Measurements from ENCODE around the gene PPIA. TPM values are rescaled to one million over a fixed set of nuclear protein-coding genes. Genes with fewer than 3 reads are reported as not detected.
A peak's percentile ranks its signal among the peaks of the same experiment; 100 is the strongest.

The PPIA gene
- total RNA-seq, 1 experiment from 2014 or later = 2,409 TPM

- H4K20me1 ChIP-seq (ENCODE audit: control insufficient read depth, insufficient read depth, insufficient read length) = no peaks in the 10 kb centered on the region
- Mint-ChIP-seq H3K27me3 (ENCODE audit: low read depth) (no peaks in the 10 kb centered on the region), H3K4me1 (no peaks in the 10 kb centered on the region), H3K27ac (peak overlapping the region in 1 of 3 experiments; percentile 46; a peak in 1 of 7 replicates), H3K4me3 (no peak overlapping the region), H3K36me3 (ENCODE audit: insufficient read depth in 1 of 3, low read depth in 3 of 3) (0 out of 7 replicates have a peak, but pooled peaks cover 0 to 4% (median 0%) of the 10 kb centered on the region in 3 experiments), H3K9me3 (no peaks in the 10 kb centered on the region)
- no peak overlapping the region for H2BK12ac ChIP-seq (ENCODE audit: insufficient read length, low read depth, low read length)
- H3K23ac ChIP-seq (ENCODE audit: insufficient read length, low read depth, low read length) = no peak overlapping the region
- no peak overlapping the region for H3K4me2 ChIP-seq (ENCODE audit: insufficient read depth, insufficient read length, low read length)
- no peak overlapping the region for H3K27ac ChIP-seq (ENCODE audit: insufficient read length, low read depth, low read length)
- H3K23me2 ChIP-seq (ENCODE audit: insufficient read length, low read depth, low read length, poor library complexity, severe bottlenecking) = no peaks in the 10 kb centered on the region
- H2BK120ac ChIP-seq (ENCODE audit: low read depth, low read length, poor library complexity, severe bottlenecking) = no peak overlapping the region
- no peak overlapping the region for H3K14ac ChIP-seq (ENCODE audit: insufficient read depth, low read length)
- no peaks in the 10 kb centered on the region for H3K4me1 ChIP-seq (ENCODE audit: insufficient read depth, low read length)
- H2AFZ ChIP-seq (ENCODE audit: low read length) = no peak overlapping the region
- no peak overlapping the region for H2BK15ac ChIP-seq (ENCODE audit: low read depth, low read length)
- no peak overlapping the region for H3K4ac ChIP-seq (ENCODE audit: low read depth, low read length)
- no peaks in the 10 kb centered on the region for H3K27me3 ChIP-seq (ENCODE audit: insufficient read depth, low read length)
- WGBS (ENCODE audit: extremely low coverage, insufficient read length, low lambda C conversion rate) = no CpG with 5 or more reads among the region's 4 CpGs
- H3K9ac ChIP-seq (ENCODE audit: extremely low read depth, insufficient read length, low read length) = no peak overlapping the region
- no peak overlapping the region for H2BK5ac ChIP-seq (ENCODE audit: insufficient read length, low read length)
- H3K79me1 ChIP-seq (ENCODE audit: insufficient read depth, low read depth, low read length, poor library complexity, severe bottlenecking) = no peaks in the 10 kb centered on the region
- no peak overlapping the region for H3K56ac ChIP-seq (ENCODE audit: insufficient read length, low read depth, low read length)
- no peak overlapping the region for H3T11ph ChIP-seq (ENCODE audit: low read length)
- no peaks in the 10 kb centered on the region for H3K9me3 ChIP-seq (ENCODE audit: control insufficient read depth, low read depth, low read length)
- H2AK5ac ChIP-seq (ENCODE audit: insufficient read length, low read length) = no peak overlapping the region
- TF ChIP-seq CTCF (conservative IDR thresholded peaks at IDR 0.05) = no peak
- DNase-seq = no peak
- H3K79me2 ChIP-seq (ENCODE audit: insufficient read depth, low read length) = no peaks in the 10 kb centered on the region
- H2BK20ac ChIP-seq (ENCODE audit: low read depth, low read length, poor library complexity, severe bottlenecking) = no peak overlapping the region
- H4K5ac ChIP-seq (ENCODE audit: insufficient read length, low read depth, low read length) = no peak overlapping the region
- no peak overlapping the region for H4K91ac ChIP-seq (ENCODE audit: insufficient read length, low read depth, low read length)
- no peak overlapping the region for H3K18ac ChIP-seq (ENCODE audit: insufficient read length, low read depth, low read length)
- H4K8ac ChIP-seq (replicated peaks; ENCODE audit: insufficient read length, low read depth, low read length) = no peak overlapping the region
Measured at GRCh38 chr7:44808914-44809393, 12.5 kb downstream of the PPIA start.

All from H9 (cell line).